WERI-Rb-1 (cell line): ENCODE measurements around the gene TMEM88.
A peak's percentile ranks its signal among the peaks of the same experiment; 100 is the strongest.

Source experiments
- DNase-seq: peaks from one replicate; pipeline ENCODE4 v3.0.0-alpha.2; 2020
- H3K27ac ChIP-seq: fragments of 250-450 bp; sonication (Bioruptor Pico); 2 replicates; pipeline ENCODE4 v1.5.1; 2020; ENCODE audit warnings: mild to moderate bottlenecking, moderate library complexity
- H3K27me3 ChIP-seq: fragments of 250-450 bp; sonication (Bioruptor Pico); 2 replicates; pipeline ENCODE4 v1.5.1; 2021; ENCODE audit warnings: mild to moderate bottlenecking, low read depth, moderate library complexity; ENCODE audit not compliant: insufficient read depth, severe bottlenecking
- H3K36me3 ChIP-seq: fragments of 250-450 bp; sonication (Bioruptor Pico); 2 replicates; pipeline ENCODE4 v1.5.1; 2020; ENCODE audit warnings: mild to moderate bottlenecking, moderate library complexity
- H3K4me3 ChIP-seq: 2 replicates; pipeline ENCODE4 v1.5.1; 2011; ENCODE audit warnings: low read depth, mild to moderate bottlenecking, control low read depth, low read length
- H3K9me3 ChIP-seq: fragments of 250-450 bp; sonication (Bioruptor Pico); 2 replicates; pipeline ENCODE4 v1.5.1; 2021; ENCODE audit warnings: mild to moderate bottlenecking, moderate library complexity; ENCODE audit not compliant: severe bottlenecking
- TF ChIP-seq, protein P1 (sequence below): IDR thresholded peaks from 2 replicates; pipeline ENCODE4 v1.5.1; 2011; ENCODE audit warnings: low read depth, mild to moderate bottlenecking, control low read depth, inconsistent platforms, low read length

Gene TMEM88

DNA sequence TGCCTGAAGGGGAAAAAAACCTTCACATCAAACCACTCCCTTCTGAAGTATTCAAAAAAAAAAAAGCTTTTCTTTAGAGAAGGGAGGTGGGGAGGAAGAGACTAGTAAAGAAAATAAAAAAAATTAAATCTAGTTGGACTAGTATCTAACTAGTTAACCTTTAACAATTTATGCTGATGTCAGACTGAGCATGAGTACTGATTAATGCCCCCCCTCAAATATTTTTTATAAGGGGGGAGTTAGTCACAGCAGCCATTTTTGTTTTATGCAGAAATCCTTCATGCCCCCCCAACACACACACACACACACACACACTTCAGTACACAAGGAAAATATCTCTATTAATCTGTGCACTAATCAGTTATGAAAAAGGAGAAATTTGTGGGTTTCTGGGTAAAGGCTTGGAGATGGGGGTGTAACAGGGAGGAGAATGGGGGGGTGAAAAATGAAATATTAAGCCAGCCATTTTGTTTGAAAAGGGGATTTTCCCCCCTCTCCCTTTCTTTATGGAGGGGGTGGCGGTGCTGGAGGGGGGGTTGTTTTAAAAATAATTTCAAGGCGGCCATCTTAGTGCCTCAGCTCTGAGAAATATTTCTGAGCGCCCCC is 29.0 kb downstream of the TMEM88 start:
- H3K27ac ChIP-seq, result peak overlapping the region; percentile 15; the same call in 1 of the 2 replicates
- TF ChIP-seq, protein P1, sequence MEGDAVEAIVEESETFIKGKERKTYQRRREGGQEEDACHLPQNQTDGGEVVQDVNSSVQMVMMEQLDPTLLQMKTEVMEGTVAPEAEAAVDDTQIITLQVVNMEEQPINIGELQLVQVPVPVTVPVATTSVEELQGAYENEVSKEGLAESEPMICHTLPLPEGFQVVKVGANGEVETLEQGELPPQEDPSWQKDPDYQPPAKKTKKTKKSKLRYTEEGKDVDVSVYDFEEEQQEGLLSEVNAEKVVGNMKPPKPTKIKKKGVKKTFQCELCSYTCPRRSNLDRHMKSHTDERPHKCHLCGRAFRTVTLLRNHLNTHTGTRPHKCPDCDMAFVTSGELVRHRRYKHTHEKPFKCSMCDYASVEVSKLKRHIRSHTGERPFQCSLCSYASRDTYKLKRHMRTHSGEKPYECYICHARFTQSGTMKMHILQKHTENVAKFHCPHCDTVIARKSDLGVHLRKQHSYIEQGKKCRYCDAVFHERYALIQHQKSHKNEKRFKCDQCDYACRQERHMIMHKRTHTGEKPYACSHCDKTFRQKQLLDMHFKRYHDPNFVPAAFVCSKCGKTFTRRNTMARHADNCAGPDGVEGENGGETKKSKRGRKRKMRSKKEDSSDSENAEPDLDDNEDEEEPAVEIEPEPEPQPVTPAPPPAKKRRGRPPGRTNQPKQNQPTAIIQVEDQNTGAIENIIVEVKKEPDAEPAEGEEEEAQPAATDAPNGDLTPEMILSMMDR, result no peak
- peak overlapping the region; percentile 30 for H3K4me3 ChIP-seq
- no peak for DNase-seq
- H3K9me3 ChIP-seq, result no peaks in the 10 kb centered on the region
- no peaks in the 10 kb centered on the region for H3K27me3 ChIP-seq
- H3K36me3 ChIP-seq, result peaks cover 23% of the 10 kb centered on the region

DNA sequence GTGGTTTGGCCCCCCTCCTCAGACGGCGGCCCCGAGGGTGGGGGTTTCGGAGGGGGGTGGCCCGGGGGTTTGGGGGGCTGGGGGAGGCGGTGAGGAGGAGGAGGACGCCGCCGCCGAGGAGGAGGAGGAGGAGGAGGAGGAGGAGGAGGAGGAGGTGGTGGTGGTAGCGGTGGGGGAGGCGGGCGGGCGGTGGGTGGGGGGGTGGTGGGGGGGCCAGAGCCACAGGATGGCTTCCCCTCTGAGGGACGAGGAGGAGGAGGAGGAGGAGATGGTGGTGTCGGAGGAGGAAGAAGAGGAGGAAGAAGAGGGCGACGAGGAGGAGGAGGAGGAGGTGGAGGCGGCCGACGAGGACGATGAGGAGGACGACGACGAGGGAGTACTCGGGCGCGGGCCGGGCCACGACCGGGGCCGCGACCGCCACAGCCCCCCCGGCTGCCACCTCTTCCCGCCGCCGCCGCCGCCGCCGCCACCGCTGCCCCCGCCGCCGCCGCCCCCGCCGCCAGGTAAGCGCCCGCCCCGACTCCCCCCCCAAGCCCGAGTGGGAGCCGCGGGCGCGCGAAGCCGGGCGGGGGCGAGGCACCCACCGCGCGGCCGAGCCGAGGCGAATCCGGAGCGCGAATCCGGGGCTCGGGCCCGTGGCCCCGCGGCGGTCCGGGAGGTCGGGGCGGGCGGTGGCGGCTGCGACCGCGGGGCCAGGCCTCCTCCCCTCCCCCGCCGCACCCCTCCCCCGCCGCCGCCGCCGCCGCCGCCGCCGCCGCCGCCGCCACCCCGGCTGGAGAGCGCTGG is 29.9 kb downstream of the TMEM88 start:
- peaks cover 22% of the 10 kb centered on the region for H3K36me3 ChIP-seq
- H3K27ac ChIP-seq, result peak overlapping the region; percentile 90
- H3K4me3 ChIP-seq, result peak overlapping the region; percentile 77
- TF ChIP-seq, protein P1, result no peak
- DNase-seq, result no peak
- no peaks in the 10 kb centered on the region for H3K27me3 ChIP-seq
- H3K9me3 ChIP-seq, result no peaks in the 10 kb centered on the region

DNA sequence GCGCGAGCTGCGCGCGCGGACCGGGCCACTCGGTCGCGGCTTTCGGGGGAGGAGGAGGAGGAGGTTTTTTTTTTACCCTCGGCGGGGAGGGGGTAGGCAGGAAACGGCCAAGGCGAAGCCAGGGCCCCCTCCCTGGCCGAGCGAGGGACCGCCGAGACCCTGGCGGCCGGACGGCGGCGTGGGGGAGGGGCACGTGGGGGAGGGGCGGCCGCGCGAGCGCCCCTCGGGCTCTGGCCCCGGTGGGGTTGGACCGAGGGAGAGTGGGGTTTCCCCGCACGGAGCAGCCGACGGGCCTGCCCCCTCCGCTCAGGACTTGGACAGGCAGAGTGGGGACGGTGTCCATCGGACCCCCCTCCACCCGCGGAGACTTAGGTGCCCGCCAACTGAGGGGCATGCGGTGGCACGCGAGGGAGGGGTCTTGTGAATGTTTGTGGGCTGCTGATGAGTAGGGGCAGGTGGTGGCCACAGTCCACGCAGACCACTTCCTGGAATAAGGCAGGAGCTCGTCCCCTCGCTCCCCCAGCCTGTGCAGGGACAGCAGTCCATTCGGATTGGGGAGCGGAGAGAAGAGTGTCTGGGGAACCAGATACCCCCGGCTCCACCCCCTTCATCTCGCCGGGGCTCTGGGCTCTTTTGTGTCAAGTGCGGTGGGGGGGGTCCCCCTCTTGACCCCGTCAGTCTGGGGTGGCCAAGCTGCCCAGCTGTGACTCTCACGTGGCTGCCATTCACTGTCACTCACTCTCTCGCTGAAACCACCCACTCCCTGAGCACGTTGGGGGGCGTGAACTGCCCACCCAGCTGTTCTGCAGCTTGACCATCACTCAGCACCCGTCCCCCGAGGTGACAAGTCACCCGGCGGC is 30.7 kb downstream of the TMEM88 start:
- peak; percentile 63 for DNase-seq
- peaks cover 19% of the 10 kb centered on the region for H3K36me3 ChIP-seq
- peak overlapping the region; percentile 90 for H3K27ac ChIP-seq
- TF ChIP-seq, protein P1, result peak; percentile 4; the same call in 1 of the 2 replicates
- no peaks in the 10 kb centered on the region for H3K27me3 ChIP-seq
- peak overlapping the region; percentile 77 for H3K4me3 ChIP-seq
- H3K9me3 ChIP-seq, result no peaks in the 10 kb centered on the region

DNA sequence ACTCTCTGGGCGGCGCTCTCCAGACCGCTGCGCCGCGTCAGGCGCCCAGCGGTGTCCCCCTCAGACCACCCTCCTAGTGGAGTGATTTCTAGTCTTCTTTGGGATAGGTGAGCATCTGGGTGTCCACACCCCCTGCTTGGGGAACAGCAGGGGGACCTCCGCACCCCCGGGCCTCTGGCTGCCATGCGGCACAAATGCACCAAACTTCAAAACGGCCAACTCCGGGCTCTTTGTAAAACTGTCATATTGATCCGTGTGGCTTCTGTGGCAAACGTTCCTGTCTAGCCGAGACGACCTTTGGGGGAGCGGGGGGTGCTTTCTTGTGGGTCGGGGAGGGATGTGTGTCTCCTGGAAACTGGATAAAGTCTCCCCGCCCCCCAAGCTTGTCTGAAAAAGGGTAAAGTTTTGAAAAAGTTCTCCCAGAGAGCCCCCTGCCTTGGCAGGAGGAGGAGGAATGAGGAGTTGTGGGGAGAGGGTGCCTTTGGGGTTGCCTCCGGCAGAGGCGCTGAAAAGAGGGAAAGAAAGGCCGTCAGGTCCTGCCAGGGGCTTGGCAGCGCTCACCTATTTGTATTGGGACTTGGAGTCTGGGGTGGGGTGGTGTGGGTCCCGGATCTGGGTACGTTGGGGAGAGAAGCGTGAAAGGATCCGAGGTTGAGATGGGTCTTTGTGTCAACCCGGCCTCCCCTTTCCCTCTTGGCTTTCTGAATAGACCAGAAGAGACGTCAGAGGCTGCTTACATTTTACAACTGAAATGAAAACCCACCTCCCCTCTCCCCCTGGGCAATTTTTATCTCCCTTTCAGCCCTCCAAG is 31.6 kb downstream of the TMEM88 start:
- Histone ChIP-seq H3K36me3 (peaks cover 22% of the 10 kb centered on the region), H3K4me3 (peak overlapping the region; percentile 77), H3K27ac (peak overlapping the region; percentile 90), H3K27me3 (no peaks in the 10 kb centered on the region), H3K9me3 (no peaks in the 10 kb centered on the region)
- peak; percentile 34 for DNase-seq
- TF ChIP-seq, protein P1, result peak; percentile 8; the same call in 1 of the 2 replicates

DNA sequence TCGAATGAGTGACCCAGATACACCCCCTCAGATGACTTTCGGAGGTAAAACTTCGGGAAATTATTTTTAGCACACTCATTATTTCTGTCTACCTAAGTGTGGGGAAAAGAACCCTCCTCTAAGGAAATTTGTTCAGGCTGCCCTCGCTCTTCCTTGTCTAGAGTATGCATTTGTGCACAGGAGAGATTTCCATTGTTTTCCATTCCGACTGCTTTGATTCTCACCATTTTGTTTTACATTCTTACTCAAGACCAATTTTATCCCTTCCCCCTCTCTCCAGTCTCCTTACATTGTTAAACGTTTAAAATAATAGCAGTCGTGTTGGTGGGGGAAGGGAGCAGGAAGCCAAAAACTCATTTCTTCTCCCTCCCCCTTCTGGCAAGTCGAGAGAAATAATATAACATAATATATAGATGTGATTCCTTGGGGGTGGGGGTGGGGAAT is 32.2 kb downstream of the TMEM88 start:
- Histone ChIP-seq H3K9me3 (no peaks in the 10 kb centered on the region), H3K36me3 (peaks cover 26% of the 10 kb centered on the region), H3K27ac (peak overlapping the region; percentile 90), H3K4me3 (peak overlapping the region; percentile 77), H3K27me3 (no peaks in the 10 kb centered on the region)
- TF ChIP-seq, protein P1, result no peak
- DNase-seq, result no peak
